Karpas-422 (cell line): Measurements from ENCODE around the gene CDCP2. TPM values are rescaled to one million over a fixed set of nuclear protein-coding genes. Genes with fewer than 3 reads are reported as not detected.
"Not testable (repeated sequence)": the region's sequence is repeated elsewhere in the genome, so short reads cannot be mapped to it uniquely, and the experiment has no call there.

Experiments used
- DNase-seq: peaks from one replicate; pipeline ENCODE4 v3.0.0-alpha.2; 2015
- H2AFZ ChIP-seq: fragments of 200-600 bp; sonication (generic); 2 replicates; pipeline ENCODE4 v1.6.1; 2014; ENCODE audit warnings: antibody characterized with exemption, low read length, mixed read lengths
- H3K27ac ChIP-seq: fragments of 200-600 bp; sonication (generic); 2 replicates; pipeline ENCODE4 v1.5.1; 2014; ENCODE audit warnings: mild to moderate bottlenecking, low read length, moderate library complexity
- H3K27me3 ChIP-seq: fragments of 200-600 bp; sonication (generic); 2 replicates; pipeline ENCODE4 v1.6.1; 2014; ENCODE audit warnings: low read length, mixed read lengths
- H3K36me3 ChIP-seq: fragments of 200-600 bp; sonication (generic); 2 replicates; pipeline ENCODE4 v1.6.1; 2014; ENCODE audit warnings: low read length, mixed read lengths; ENCODE audit not compliant: insufficient read depth
- H3K4me1 ChIP-seq: fragments of 200-600 bp; sonication (generic); 2 replicates; pipeline ENCODE4 v1.6.1; 2014; ENCODE audit warnings: mild to moderate bottlenecking, low read length, mixed read lengths
- H3K4me2 ChIP-seq: fragments of 200-600 bp; sonication (generic); 2 replicates; pipeline ENCODE4 v1.6.1; 2014; ENCODE audit warnings: low read length, low read depth, mild to moderate bottlenecking; ENCODE audit not compliant: poor library complexity, severe bottlenecking
- H3K4me3 ChIP-seq: fragments of 200-600 bp; sonication (generic); 2 replicates; pipeline ENCODE4 v1.5.1; 2014; ENCODE audit warnings: mild to moderate bottlenecking, antibody characterized with exemption, low read length, mixed read lengths
- H3K79me2 ChIP-seq: fragments of 200-600 bp; sonication (generic); 2 replicates; pipeline ENCODE4 v1.6.1; 2014; ENCODE audit warnings: mild to moderate bottlenecking, low read length, mixed read lengths
- H3K9ac ChIP-seq: fragments of 200-600 bp; sonication (generic); 2 replicates; pipeline ENCODE4 v1.6.0; 2014; ENCODE audit warnings: low read length
- H3K9me2 ChIP-seq: fragments of 200-600 bp; sonication (generic), shearing (Covaris generic); replicated peaks from 2 replicates; pipeline ENCODE4 v1.6.0; 2014; ENCODE audit warnings: mild to moderate bottlenecking, low read length, moderate library complexity; ENCODE audit not compliant: insufficient read depth
- H3K9me3 ChIP-seq: fragments of 300-700, 200-600 bp; sonication (generic); 2 replicates; pipeline ENCODE4 v1.6.1; 2014; ENCODE audit warnings: low read length, mixed read lengths
- H4K20me1 ChIP-seq: fragments of 200-600 bp; sonication (generic); 2 replicates; pipeline ENCODE4 v1.6.1; 2014; ENCODE audit warnings: mild to moderate bottlenecking, antibody characterized with exemption, low read length, low read depth; ENCODE audit not compliant: insufficient read depth
- total RNA-seq: library from RNA; depleted of rRNA; stranded (reverse); fragments of >200 nt; shearing (Covaris generic); gene quantifications from 2 replicates; pipeline ENCODE4 v1.2.3, GENCODE V29; 2014; ENCODE audit warnings: low replicate concordance

CDCP2 gene
- total RNA-seq, 1 experiment from 2014 or later, result not detected

DNA sequence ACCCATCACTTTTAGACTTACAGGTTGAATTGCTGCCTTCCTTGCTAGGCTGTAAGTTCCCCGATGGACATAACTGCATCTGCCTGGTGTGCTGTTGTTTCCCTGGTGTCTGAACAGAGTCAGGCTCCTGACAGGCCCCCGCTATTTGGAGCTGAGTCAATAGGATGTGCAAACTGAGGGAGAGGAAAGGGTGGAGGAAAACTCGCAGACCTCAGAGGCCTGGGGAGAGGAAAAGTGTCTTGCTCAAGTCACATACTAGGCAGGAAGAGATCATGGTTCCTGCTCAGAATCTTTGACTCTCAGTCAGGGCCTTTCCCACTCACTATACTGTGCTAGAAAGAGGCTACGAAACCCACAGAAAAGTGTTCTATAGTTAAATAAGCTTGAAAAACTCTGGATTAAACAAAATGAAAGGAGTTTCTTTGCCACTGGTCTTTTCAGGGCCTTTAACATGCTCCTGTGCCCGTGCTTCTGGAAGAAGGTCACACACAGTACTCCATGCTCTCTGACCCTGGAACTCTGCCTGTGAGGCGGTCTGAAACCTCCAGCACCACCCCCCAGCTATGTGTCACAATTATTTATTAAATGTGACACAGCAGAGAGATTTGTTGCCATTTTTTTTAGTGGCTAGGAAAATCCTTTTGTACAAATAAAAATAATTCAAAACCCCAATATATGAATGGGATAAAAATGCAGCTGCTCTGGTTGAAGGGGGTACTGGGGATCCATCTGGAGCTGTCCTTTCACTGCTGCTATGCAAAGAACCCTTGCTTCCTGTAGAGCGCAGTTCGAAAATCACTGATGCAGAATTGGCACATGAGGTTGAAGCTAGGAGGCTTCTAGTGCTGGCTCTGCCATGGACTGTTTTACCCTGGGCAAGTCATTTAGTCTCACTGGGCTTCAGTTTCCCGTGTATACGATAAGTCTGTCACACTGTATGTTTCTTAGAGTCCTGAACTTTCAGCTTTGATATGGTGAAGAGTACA, 20.1 kb upstream of the CDCP2 start:
- no peak for DNase-seq
- Histone ChIP-seq H4K20me1 (no peaks in the 10 kb centered on the region), H3K27me3 (no peaks in the 10 kb centered on the region), H3K9me2 (no peaks in the 10 kb centered on the region), H2AFZ (no peak overlapping the region), H3K4me1 (no peaks in the 10 kb centered on the region), H3K27ac (no peak overlapping the region), H3K36me3 (no peaks in the 10 kb centered on the region), H3K9ac (no peak overlapping the region), H3K9me3 (no peaks in the 10 kb centered on the region), H3K4me3 (no peak overlapping the region), H3K4me2 (no peak overlapping the region), H3K79me2 (no peaks in the 10 kb centered on the region)

DNA sequence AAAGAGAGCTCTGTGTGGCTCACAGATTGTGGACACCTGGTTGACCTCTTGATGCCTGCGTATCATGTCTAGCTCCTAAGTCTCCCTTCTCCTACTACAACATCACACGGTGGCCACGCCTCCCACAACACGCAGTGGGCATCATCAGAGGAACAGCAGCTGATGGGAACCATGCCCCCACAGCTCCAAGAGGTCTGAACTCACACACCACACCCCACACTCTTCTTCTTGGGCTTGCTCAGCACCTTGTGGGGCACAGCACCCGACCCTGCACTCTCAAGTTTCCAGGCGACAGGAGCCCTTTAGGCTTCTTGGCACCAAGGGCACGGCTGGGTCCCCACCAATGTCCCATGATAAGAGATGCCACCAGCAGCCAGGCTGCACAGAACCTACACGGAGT, 18.8 kb upstream of the CDCP2 start:
- DNase-seq, result no peak
- H3K36me3 ChIP-seq, result no peaks in the 10 kb centered on the region

DNA sequence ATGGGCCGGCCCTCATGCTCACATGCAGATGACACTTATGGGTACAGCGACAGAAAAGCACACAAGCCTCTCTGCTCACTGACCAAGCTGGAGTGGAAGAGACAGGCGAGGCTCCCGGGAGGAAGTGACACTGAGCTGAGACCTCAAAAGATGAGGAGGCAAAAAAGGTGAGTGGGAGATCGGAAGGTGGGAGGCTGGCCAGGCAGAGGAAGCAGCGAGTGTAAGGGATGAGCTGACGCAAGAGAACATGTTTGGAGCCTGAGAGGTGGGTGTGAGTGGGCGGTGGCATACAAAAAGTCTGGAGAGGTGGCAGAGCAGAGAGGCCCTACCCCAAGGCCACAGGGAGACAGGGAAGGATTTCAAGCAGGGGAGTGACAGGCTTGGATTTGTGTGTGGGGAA, 18.2 kb upstream of the CDCP2 start:
- Histone ChIP-seq H3K27ac (no peak overlapping the region), H3K4me1 (no peaks in the 10 kb centered on the region), H3K27me3 (no peaks in the 10 kb centered on the region)

More for the DNA sequence above, 18.8 kb upstream of the CDCP2 start:
- Histone ChIP-seq H3K79me2 (no peaks in the 10 kb centered on the region), H4K20me1 (no peaks in the 10 kb centered on the region), H3K9ac (no peak overlapping the region), H3K27ac (no peak overlapping the region), H3K9me3 (no peaks in the 10 kb centered on the region), H3K4me3 (no peak overlapping the region), H2AFZ (no peak overlapping the region), H3K4me2 (no peak overlapping the region), H3K9me2 (no peaks in the 10 kb centered on the region), H3K4me1 (no peaks in the 10 kb centered on the region), H3K27me3 (no peaks in the 10 kb centered on the region)

GRCh38 chr1:54169068-54169467, 16.3 kb upstream of the CDCP2 start:
- no peak overlapping the region for H2AFZ ChIP-seq
- H3K9me2 ChIP-seq, result no peaks in the 10 kb centered on the region
- H3K4me1 ChIP-seq, result no peaks in the 10 kb centered on the region
- no peaks in the 10 kb centered on the region for H3K27me3 ChIP-seq
- no peak overlapping the region for H3K4me2 ChIP-seq
- H3K9ac ChIP-seq, result no peak overlapping the region
- no peaks in the 10 kb centered on the region for H4K20me1 ChIP-seq
- H3K27ac ChIP-seq, result no peak overlapping the region
- no peak for DNase-seq
- H3K36me3 ChIP-seq, result no peaks in the 10 kb centered on the region
- no peak overlapping the region for H3K4me3 ChIP-seq
- no peaks in the 10 kb centered on the region for H3K79me2 ChIP-seq
- H3K9me3 ChIP-seq, result no peaks in the 10 kb centered on the region

More for the DNA sequence above, 18.2 kb upstream of the CDCP2 start:
- Histone ChIP-seq H4K20me1 (no peaks in the 10 kb centered on the region), H3K4me3 (no peak overlapping the region), H3K9me3 (no peaks in the 10 kb centered on the region), H2AFZ (no peak overlapping the region), H3K79me2 (no peaks in the 10 kb centered on the region), H3K9me2 (no peaks in the 10 kb centered on the region), H3K9ac (no peak overlapping the region), H3K36me3 (no peaks in the 10 kb centered on the region), H3K4me2 (no peak overlapping the region)
- DNase-seq, result no peak

- Histone ChIP-seq H3K9me3 (no peaks in the 10 kb centered on the region), H2AFZ (no peak overlapping the region), H3K4me1 (no peaks in the 10 kb centered on the region), H3K9ac (no peak overlapping the region), H3K4me2 (no peak overlapping the region), H3K27me3 (no peaks in the 10 kb centered on the region), H3K4me3 (no peak overlapping the region), H3K27ac (no peak overlapping the region), H3K36me3 (no peaks in the 10 kb centered on the region), H4K20me1 (no peaks in the 10 kb centered on the region), H3K79me2 (no peaks in the 10 kb centered on the region), H3K9me2 (no peaks in the 10 kb centered on the region)
- no peak for DNase-seq
These were observed 15.6 kb upstream of the CDCP2 start for GRCh38 chr1:54168206-54168965.

DNA sequence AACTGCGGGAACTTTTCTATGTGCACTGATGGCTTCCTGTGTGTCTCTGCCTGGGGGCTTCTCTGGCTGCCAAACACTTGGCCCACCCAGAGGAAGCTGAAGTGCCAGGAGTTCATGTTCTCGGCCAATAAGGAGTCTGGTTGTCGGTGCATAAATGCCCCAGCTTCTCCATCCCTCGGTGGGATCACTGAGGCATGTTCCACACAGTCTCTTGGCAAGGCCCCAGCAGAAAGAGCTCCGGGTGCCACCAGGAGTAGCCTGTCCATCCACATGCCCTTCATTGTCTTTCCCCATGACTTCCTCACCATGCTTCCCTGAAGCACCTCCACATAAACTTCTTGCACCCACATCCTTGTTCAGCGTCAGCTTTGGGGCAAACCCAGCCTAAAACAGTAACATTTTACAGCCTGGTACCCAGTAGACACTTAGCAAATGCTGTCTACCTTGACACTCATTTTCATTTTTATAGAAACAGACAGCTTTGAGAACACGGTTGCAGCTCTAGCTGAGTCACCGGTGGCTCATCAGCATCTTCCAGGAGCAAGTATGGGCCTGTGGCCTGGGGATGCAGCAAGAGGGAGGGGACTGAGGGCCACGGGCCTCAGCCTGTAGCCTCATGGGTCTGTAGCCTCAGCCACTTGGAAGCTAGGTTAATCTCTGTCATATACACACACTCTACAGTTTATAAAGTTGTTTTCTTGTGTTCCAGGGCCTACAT, 14.8 kb upstream of the CDCP2 start:
- no peak overlapping the region for H3K9ac ChIP-seq
- H3K4me3 ChIP-seq, result no peak overlapping the region

DNA sequence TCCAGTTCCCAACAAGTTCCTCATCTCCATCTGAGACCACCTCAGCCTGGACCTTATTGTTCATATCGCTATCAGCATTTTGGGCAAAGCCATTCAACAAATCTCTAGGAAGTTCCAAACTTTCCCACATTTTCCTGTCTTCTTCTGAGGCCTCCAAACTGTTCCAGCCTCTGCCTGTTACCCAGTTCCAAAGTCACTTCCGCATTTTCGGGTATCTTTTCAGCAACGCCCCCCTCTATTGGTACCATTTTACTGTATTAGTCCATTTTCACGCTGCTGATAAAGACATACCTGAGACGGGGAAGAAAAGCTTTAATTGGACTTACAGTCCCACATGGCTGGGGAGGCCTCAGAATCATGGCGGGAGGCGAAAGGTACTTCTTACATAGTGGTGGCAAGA, 13.6 kb upstream of the CDCP2 start:
- H4K20me1 ChIP-seq, H3K4me2 ChIP-seq, H2AFZ ChIP-seq, H3K27ac ChIP-seq, H3K9me3 ChIP-seq, H3K27me3 ChIP-seq, DNase-seq, H3K9me2 ChIP-seq, H3K36me3 ChIP-seq, H3K79me2 ChIP-seq, H3K9ac ChIP-seq, H3K4me3 ChIP-seq, H3K4me1 ChIP-seq: not testable (repeated sequence)

More for the DNA sequence above, 14.8 kb upstream of the CDCP2 start:
- no peak overlapping the region for H2AFZ ChIP-seq
- no peak for DNase-seq
- H3K27ac ChIP-seq, result no peak overlapping the region
- H3K9me2 ChIP-seq, result no peaks in the 10 kb centered on the region
- H3K27me3 ChIP-seq, result no peaks in the 10 kb centered on the region
- H3K79me2 ChIP-seq, result no peaks in the 10 kb centered on the region
- no peaks in the 10 kb centered on the region for H3K9me3 ChIP-seq
- H3K4me2 ChIP-seq, result no peak overlapping the region
- H4K20me1 ChIP-seq, result no peaks in the 10 kb centered on the region
- H3K4me1 ChIP-seq, result no peaks in the 10 kb centered on the region
- no peaks in the 10 kb centered on the region for H3K36me3 ChIP-seq

DNA sequence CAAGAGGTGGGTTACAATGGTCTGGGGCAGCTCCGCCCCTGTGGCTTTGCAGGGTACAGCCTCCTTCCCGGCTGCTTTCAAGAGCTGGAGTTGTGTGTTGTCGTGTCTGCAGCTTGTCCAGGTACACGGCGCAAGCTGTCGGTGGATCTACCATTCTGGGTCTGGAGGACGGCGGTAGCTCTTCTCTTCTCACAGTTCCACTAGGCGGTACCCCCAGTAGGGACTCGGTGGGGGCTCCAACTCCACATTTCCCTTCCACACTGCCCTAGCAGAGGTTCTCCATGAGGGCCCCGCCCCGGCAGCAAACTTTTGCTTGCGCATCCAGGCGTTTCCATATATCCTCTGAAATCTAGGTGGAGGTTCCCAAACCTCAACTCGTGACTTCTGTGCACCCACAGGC, 12.3 kb upstream of the CDCP2 start:
- H3K4me2 ChIP-seq, result no peak overlapping the region

More for the DNA sequence above, 12.3 kb upstream of the CDCP2 start:
- H4K20me1 ChIP-seq, result no peaks in the 10 kb centered on the region
- H3K79me2 ChIP-seq, result no peaks in the 10 kb centered on the region
- H3K4me3 ChIP-seq, result no peak overlapping the region
- H3K9ac ChIP-seq, result no peak overlapping the region
- H2AFZ ChIP-seq, result no peak overlapping the region
- no peak for DNase-seq
- H3K9me2 ChIP-seq, result no peaks in the 10 kb centered on the region
- no peaks in the 10 kb centered on the region for H3K36me3 ChIP-seq
- H3K4me1 ChIP-seq, result no peaks in the 10 kb centered on the region
- no peak overlapping the region for H3K27ac ChIP-seq
- H3K9me3 ChIP-seq, result no peaks in the 10 kb centered on the region
- no peaks in the 10 kb centered on the region for H3K27me3 ChIP-seq
